HT-29 (cell line): ENCODE measurements around the gene TTC39B. TPM values are rescaled to one million over a fixed set of nuclear protein-coding genes. Genes with fewer than 3 reads are reported as not detected.

Experiments used
- DNase-seq: peaks from one replicate; pipeline ENCODE4 v3.0.0-alpha.2; 2015; ENCODE audit warnings: low spot score
- total RNA-seq: library from RNA; depleted of rRNA; stranded (reverse); fragments of >200 nt; shearing (Covaris generic); gene quantifications from 2 replicates; pipeline ENCODE4 v1.2.3, GENCODE V29; 2014

Gene TTC39B
- total RNA-seq, 1 experiment from 2014 or later = 3.9 TPM

GRCh38 chr9:15304632-15305031 is 2.4 kb downstream of the TTC39B start:
- no peak for DNase-seq

GRCh38 chr9:15300218-15300617 is 6.8 kb downstream of the TTC39B start:
- DNase-seq = no peak

- no peak for DNase-seq
These were observed 7.6 kb downstream of the TTC39B start for GRCh38 chr9:15299374-15299939.

GRCh38 chr9:15298362-15298761 is 8.7 kb downstream of the TTC39B start:
- DNase-seq = no peak

GRCh38 chr9:15295761-15296405 is 11.1 kb downstream of the TTC39B start:
- peak; percentile 16 for DNase-seq

GRCh38 chr9:15294604-15295003 is 12.4 kb downstream of the TTC39B start:
- DNase-seq = no peak

- no peak for DNase-seq
These were observed 13.2 kb downstream of the TTC39B start for GRCh38 chr9:15293804-15294316.

GRCh38 chr9:15293084-15293483 is 13.9 kb downstream of the TTC39B start:
- no peak for DNase-seq

- DNase-seq = no peak
These were observed 17.4 kb downstream of the TTC39B start for GRCh38 chr9:15289603-15290002.

GRCh38 chr9:15287309-15287708 is 19.7 kb downstream of the TTC39B start:
- no peak for DNase-seq

- peak; percentile 5 for DNase-seq
These were observed 20.7 kb downstream of the TTC39B start for GRCh38 chr9:15286161-15286821.

GRCh38 chr9:15282567-15283285 is 24.3 kb downstream of the TTC39B start:
- no peak for DNase-seq

- DNase-seq = no peak
These were observed 26.4 kb downstream of the TTC39B start for GRCh38 chr9:15280647-15281046.

GRCh38 chr9:15278839-15279238 is 28.2 kb downstream of the TTC39B start:
- no peak for DNase-seq

- DNase-seq = peak; percentile 19
These were observed 28.8 kb downstream of the TTC39B start for GRCh38 chr9:15278091-15278687.

- peak; percentile 68 for DNase-seq
These were observed 29.5 kb downstream of the TTC39B start for GRCh38 chr9:15277400-15278090.

GRCh38 chr9:15276328-15276938 is 30.6 kb downstream of the TTC39B start:
- peak; percentile 81 for DNase-seq

- no peak for DNase-seq
These were observed 32.6 kb downstream of the TTC39B start for GRCh38 chr9:15274425-15274824.

GRCh38 chr9:15272377-15272928 is 34.6 kb downstream of the TTC39B start:
- DNase-seq = no peak

- no peak for DNase-seq
These were observed 35.6 kb downstream of the TTC39B start for GRCh38 chr9:15271403-15271802.
